HG03159 (cell line): ENCODE measurements around the gene CD81.

ENCODE experiments used
- ATAC-seq: cut with Tn5 transposase; IDR thresholded peaks from one replicate; pipeline ENCODE4 v1.9.1; 2021; ENCODE audit warnings: mild to moderate bottlenecking, moderate library complexity; ENCODE audit not compliant: unreplicated experiment

The CD81 gene

GRCh38 chr11:2374456-2375201, 2.5 kb upstream of the CD81 start:
- no peak for ATAC-seq

GRCh38 chr11:2375341-2375853, 1.7 kb upstream of the CD81 start:
- no peak for ATAC-seq

- no peak for ATAC-seq
Measured at GRCh38 chr11:2375964-2376551, 1.1 kb upstream of the CD81 start.

- peak; percentile 38 for ATAC-seq
Measured at GRCh38 chr11:2377511-2378443, 667 bp downstream of the CD81 start.

GRCh38 chr11:2378527-2379210, 1.6 kb downstream of the CD81 start:
- no peak for ATAC-seq

- no peak for ATAC-seq
Measured at GRCh38 chr11:2379466-2380174, 2.5 kb downstream of the CD81 start.

GRCh38 chr11:2380396-2380795, 3.3 kb downstream of the CD81 start:
- no peak for ATAC-seq

GRCh38 chr11:2380807-2381350, 3.8 kb downstream of the CD81 start:
- no peak for ATAC-seq

GRCh38 chr11:2381494-2382128, 4.5 kb downstream of the CD81 start:
- ATAC-seq: no peak

GRCh38 chr11:2382129-2382517, 5.0 kb downstream of the CD81 start:
- no peak for ATAC-seq

GRCh38 chr11:2382936-2383851, 6.1 kb downstream of the CD81 start:
- no peak for ATAC-seq

- no peak for ATAC-seq
Measured at GRCh38 chr11:2383852-2384804, 7.0 kb downstream of the CD81 start.

GRCh38 chr11:2385156-2386151, 8.3 kb downstream of the CD81 start:
- ATAC-seq: no peak

GRCh38 chr11:2386591-2386990, 9.5 kb downstream of the CD81 start:
- no peak for ATAC-seq

- ATAC-seq: no peak
Measured at GRCh38 chr11:2387266-2387987, 10.3 kb downstream of the CD81 start.
